WI38 (cell line): ENCODE measurements around the gene CDIP1.

Source experiments
- H3K4me3 ChIP-seq: 2 replicates; pipeline ENCODE4 v1.5.1; 2011; ENCODE audit warnings: low read depth, mild to moderate bottlenecking, control low read depth, low read length
- CTCF ChIP-seq: IDR thresholded peaks from 2 replicates; pipeline ENCODE4 v1.5.1; 2012; ENCODE audit warnings: low read depth, mild to moderate bottlenecking, control low read depth, low read length

Gene CDIP1

GRCh38 chr16:4533490-4533889 is 5.1 kb downstream of the CDIP1 start:
- no peak for TF ChIP-seq CTCF
- no peak overlapping the region for H3K4me3 ChIP-seq

GRCh38 chr16:4532238-4532637 is 6.3 kb downstream of the CDIP1 start:
- H3K4me3 ChIP-seq: no peak overlapping the region
- TF ChIP-seq CTCF: no peak

GRCh38 chr16:4531811-4532210 is 6.8 kb downstream of the CDIP1 start:
- no peak overlapping the region for H3K4me3 ChIP-seq
- TF ChIP-seq CTCF: no peak

- no peak for TF ChIP-seq CTCF
- H3K4me3 ChIP-seq: no peak overlapping the region
Measured at GRCh38 chr16:4529085-4530060, 9.2 kb downstream of the CDIP1 start.

GRCh38 chr16:4525634-4526277 is 12.8 kb downstream of the CDIP1 start:
- TF ChIP-seq CTCF: no peak
- H3K4me3 ChIP-seq: no peak overlapping the region

GRCh38 chr16:4525069-4525468 is 13.5 kb downstream of the CDIP1 start:
- no peak for TF ChIP-seq CTCF
- no peak overlapping the region for H3K4me3 ChIP-seq

GRCh38 chr16:4524571-4524970 is 14.0 kb downstream of the CDIP1 start:
- H3K4me3 ChIP-seq: no peak overlapping the region
- TF ChIP-seq CTCF: no peak
